Duodenal mucosa (tissue), 2 donors: Measurements from ENCODE around the gene ARMC9.
"Not testable (repeated sequence)": the region's sequence is repeated elsewhere in the genome, so short reads cannot be mapped to it uniquely, and the experiment has no call there.

ENCODE experiments used
- H3K27ac ChIP-seq: one replicate; pipeline ENCODE4 v1.7.0; 2013; ENCODE audit warnings: low read depth, low read length
- H3K27me3 ChIP-seq, 2 donors: one replicate each; pipeline ENCODE4 v1.7.0; 2013; ENCODE audit warnings: low read length in 2 of 2, control low read depth in 1 of 2; ENCODE audit not compliant: insufficient read depth in 2 of 2, control insufficient read depth in 1 of 2
- H3K36me3 ChIP-seq, 2 donors: one replicate each; pipeline ENCODE4 v1.7.0; 2013; ENCODE audit warnings: low read length in 2 of 2, control low read depth in 1 of 2; ENCODE audit not compliant: insufficient read depth in 2 of 2, control insufficient read depth in 1 of 2
- H3K4me1 ChIP-seq, 2 donors: one replicate each; pipeline ENCODE4 v1.7.0; 2013; ENCODE audit warnings: low read length in 2 of 2, control low read depth in 1 of 2; ENCODE audit not compliant: insufficient read depth in 2 of 2, control insufficient read depth in 1 of 2
- H3K4me3 ChIP-seq, 2 donors: one replicate each; pipeline ENCODE4 v1.7.0; 2013; ENCODE audit warnings: low read length in 2 of 2, low read depth in 1 of 2
- H3K9ac ChIP-seq, 2 donors: one replicate each; pipeline ENCODE4 v1.7.0; 2013; ENCODE audit warnings: low read length in 2 of 2, low read depth in 1 of 2
- H3K9me3 ChIP-seq, 2 donors: one replicate each; pipeline ENCODE4 v1.7.0; 2013; ENCODE audit warnings: low read length in 2 of 2, control low read depth in 1 of 2; ENCODE audit not compliant: control insufficient read depth in 1 of 2

The ARMC9 gene

DNA sequence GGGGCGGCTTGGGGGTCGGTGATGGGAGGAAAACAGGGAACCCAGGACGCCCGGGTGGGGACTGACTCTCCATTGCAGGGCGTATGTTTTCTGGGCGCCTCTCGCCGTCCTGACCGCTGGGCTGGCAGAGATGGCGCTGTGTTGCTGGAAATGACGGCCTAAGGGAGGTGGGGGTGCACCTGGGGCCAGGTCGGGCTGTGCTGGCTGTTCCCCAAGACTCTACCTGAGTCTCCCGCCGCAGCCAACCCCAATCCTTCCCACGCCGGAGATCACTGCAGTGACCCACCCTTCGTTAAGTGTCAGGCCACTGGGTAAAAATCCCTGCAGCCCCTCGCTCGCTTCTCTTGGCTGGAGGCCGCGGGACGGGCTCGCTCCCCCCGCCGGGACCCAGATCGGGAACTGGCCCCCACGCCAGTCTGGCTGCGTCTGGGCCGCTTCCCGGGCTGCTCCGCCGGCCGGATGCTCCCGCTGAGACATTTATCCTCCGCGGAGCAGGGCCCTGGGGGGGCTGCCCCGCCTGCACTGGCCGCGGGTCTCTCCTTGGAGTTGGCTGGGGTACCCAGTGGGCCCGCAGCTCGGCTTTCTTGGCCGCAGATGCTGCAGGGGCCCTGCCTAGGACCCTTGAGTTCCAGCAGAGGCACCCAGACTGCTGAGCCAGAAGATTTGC is 7.8 kb upstream of the ARMC9 start:
- peak overlapping the region in 1 of 2 donors; percentile 12 for H3K9ac ChIP-seq

GRCh38 chr2:231191896-231192872 is 6.2 kb upstream of the ARMC9 start:
- Histone ChIP-seq H3K4me1 (peaks cover 8 to 11% of the 10 kb centered on the region in 2 donors), H3K4me3 (no peak overlapping the region), H3K36me3 (no peaks in the 10 kb centered on the region), H3K27ac (no peak overlapping the region), H3K9me3 (no peaks in the 10 kb centered on the region), H3K27me3 (no peaks in the 10 kb centered on the region), H3K9ac (no peak overlapping the region)

More for the DNA sequence above, 7.8 kb upstream of the ARMC9 start:
- Histone ChIP-seq H3K36me3 (no peaks in the 10 kb centered on the region), H3K27me3 (no peaks in the 10 kb centered on the region), H3K27ac (peak overlapping the region; percentile 68), H3K4me3 (peak overlapping the region; percentile 48 to 54), H3K9me3 (no peaks in the 10 kb centered on the region), H3K4me1 (peaks cover 8 to 12% of the 10 kb centered on the region in 2 donors)

DNA sequence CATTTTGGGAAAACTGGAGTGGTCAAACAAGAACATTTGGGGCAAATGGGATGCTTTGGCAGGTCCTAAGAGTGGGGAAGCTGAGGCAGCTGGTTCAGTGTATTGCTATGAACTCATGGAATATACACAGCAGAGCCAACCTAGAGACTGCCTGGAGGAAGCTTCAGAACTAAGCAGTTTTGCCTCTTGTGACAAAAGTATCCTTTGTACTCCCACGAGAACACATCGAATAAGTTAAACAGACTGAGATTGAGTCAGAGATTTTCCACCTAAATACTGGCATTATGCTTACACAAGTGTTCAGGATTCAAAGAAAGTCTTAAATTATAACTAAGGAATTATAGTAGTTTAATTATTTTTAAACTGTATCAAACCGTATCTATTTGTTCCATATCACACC is 5.2 kb upstream of the ARMC9 start:
- H3K4me3 ChIP-seq, result no peak overlapping the region
- H3K4me1 ChIP-seq, result peaks cover 8 to 11% of the 10 kb centered on the region in 2 donors
- no peaks in the 10 kb centered on the region for H3K9me3 ChIP-seq
- H3K27ac ChIP-seq, result no peak overlapping the region
- H3K9ac ChIP-seq, result no peak overlapping the region
- H3K36me3 ChIP-seq, result no peaks in the 10 kb centered on the region
- H3K27me3 ChIP-seq, result no peaks in the 10 kb centered on the region

GRCh38 chr2:231196592-231196991 is 1.8 kb upstream of the ARMC9 start:
- no peaks in the 10 kb centered on the region for H3K9me3 ChIP-seq
- no peaks in the 10 kb centered on the region for H3K27me3 ChIP-seq
- peaks cover 10 to 13% of the 10 kb centered on the region in 2 donors for H3K4me1 ChIP-seq
- no peaks in the 10 kb centered on the region for H3K36me3 ChIP-seq
- H3K4me3 ChIP-seq, result no peak overlapping the region
- H3K9ac ChIP-seq, result no peak overlapping the region
- no peak overlapping the region for H3K27ac ChIP-seq

GRCh38 chr2:231197196-231197595 is 1.2 kb upstream of the ARMC9 start:
- not testable (repeated sequence) for H3K36me3 ChIP-seq, H3K27me3 ChIP-seq, H3K4me3 ChIP-seq, H3K9ac ChIP-seq, H3K27ac ChIP-seq, H3K9me3 ChIP-seq
- peaks cover 10 to 13% of the 10 kb centered on the region in 2 donors for H3K4me1 ChIP-seq

DNA sequence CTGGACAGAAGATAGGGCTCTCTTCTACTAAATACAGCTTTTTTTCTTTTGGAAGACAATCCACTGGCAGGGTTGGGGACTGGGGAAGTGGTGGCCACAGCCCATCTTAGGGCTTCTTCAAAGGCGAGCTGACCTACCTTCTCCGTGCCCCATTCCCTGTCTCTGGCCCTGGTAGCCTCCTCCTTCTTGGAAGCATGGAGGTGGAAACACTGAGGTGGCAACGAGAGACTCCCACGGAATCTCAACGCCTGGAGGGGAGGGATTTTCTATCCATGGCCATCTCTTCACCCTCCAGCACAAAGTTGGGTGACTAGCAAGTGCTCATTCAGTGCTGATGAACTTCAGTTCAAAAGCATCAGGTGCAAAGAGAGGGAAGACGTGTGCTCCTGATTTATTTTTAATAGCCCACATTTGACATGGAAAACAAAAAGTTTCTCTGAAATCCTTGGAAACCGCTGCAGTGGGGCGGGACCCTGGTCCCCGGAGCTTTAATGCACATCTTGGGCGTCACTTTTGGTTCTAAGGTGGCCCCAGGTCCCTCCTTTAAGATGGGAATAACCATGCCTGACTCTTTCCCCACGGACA is 633 bp upstream of the ARMC9 start:
- Histone ChIP-seq H3K27me3 (no peaks in the 10 kb centered on the region), H3K36me3 (no peaks in the 10 kb centered on the region), H3K4me3 (peak overlapping the region; percentile 94 to 100), H3K4me1 (peaks cover 10 to 13% of the 10 kb centered on the region in 2 donors), H3K27ac (no peak overlapping the region), H3K9me3 (no peaks in the 10 kb centered on the region), H3K9ac (peak overlapping the region; percentile 63 to 72)

GRCh38 chr2:231199219-231199618 is 788 bp downstream of the ARMC9 start:
- H3K27me3 ChIP-seq, result no peaks in the 10 kb centered on the region
- H3K36me3 ChIP-seq, result no peaks in the 10 kb centered on the region
- H3K9ac ChIP-seq, result peak overlapping the region in 1 of 2 donors; percentile 72
- H3K4me3 ChIP-seq, result peak overlapping the region; percentile 94 to 100
- H3K4me1 ChIP-seq, result peaks cover 10 to 13% of the 10 kb centered on the region in 2 donors
- H3K27ac ChIP-seq, result no peak overlapping the region
- no peaks in the 10 kb centered on the region for H3K9me3 ChIP-seq

- Histone ChIP-seq H3K4me3 (no peak overlapping the region), H3K36me3 (no peaks in the 10 kb centered on the region), H3K9ac (no peak overlapping the region), H3K4me1 (peaks cover 10 to 13% of the 10 kb centered on the region in 2 donors), H3K27me3 (no peaks in the 10 kb centered on the region), H3K9me3 (no peaks in the 10 kb centered on the region), H3K27ac (no peak overlapping the region)
Observed at GRCh38 chr2:231200805-231201474, 2.5 kb downstream of the ARMC9 start.

GRCh38 chr2:231201475-231201814 is 3.0 kb downstream of the ARMC9 start:
- Histone ChIP-seq H3K4me1 (peaks cover 10 to 13% of the 10 kb centered on the region in 2 donors), H3K4me3 (no peak overlapping the region), H3K36me3 (no peaks in the 10 kb centered on the region), H3K9me3 (no peaks in the 10 kb centered on the region), H3K27ac (no peak overlapping the region), H3K9ac (no peak overlapping the region), H3K27me3 (no peaks in the 10 kb centered on the region)
